NCI-H1930 (cell line): ENCODE measurements around the gene TSHB.
"Not testable (repeated sequence)": the region's sequence is repeated elsewhere in the genome, so short reads cannot be mapped to it uniquely, and the experiment has no call there.

ENCODE experiments used
- DNase-seq, 2 experiments: peaks; one replicate each; lab custom pipeline; 2025; lab: John Stamatoyannopoulos, UW

TSHB gene

DNA sequence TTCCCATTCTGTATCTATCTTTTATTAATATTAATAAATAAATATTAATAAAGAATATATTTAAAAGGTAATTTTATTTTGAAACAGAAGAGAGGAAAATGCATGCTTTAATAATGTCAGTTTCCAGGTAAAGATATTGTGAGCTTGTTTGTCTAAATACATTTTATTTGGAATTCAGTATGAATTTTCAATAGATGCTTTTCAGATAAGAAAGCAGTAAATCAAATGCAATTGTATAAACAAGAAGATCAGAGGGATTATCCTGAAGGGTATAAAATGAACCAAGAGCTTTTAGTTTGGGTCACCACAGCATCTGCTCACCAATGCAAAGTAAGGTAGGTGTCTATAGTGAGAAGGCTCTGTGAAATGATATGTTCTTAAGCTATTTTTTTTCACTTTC lies at the start of gene TSHB:
Gene TSHB, plus strand, starts transcription at position 301 of the 400 bp plus-strand sequence. CDS start 3,537 bp downstream, outside the sequence.
- DNase-seq, result no peak

DNA sequence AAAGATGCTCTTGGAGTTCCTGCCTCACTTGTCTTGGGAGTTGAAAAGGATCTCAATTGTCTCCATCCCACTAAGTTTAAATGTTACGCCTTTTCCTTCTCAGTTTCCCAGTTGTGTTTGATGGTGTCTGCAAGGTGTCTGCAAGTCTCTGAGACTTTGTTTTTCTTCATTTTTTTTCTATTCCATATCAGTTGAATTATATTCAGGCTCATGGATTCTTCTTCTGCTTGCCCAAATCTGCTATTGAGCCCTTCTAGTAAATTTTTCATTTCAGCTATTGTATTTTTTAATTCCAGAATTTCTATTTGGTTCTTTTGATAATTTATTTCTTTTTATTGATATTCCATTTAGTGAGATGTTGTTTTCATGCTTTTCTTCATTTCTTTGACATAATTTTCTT lies 47.4 kb upstream of the TSHB start:
- DNase-seq, result no peak

DNA sequence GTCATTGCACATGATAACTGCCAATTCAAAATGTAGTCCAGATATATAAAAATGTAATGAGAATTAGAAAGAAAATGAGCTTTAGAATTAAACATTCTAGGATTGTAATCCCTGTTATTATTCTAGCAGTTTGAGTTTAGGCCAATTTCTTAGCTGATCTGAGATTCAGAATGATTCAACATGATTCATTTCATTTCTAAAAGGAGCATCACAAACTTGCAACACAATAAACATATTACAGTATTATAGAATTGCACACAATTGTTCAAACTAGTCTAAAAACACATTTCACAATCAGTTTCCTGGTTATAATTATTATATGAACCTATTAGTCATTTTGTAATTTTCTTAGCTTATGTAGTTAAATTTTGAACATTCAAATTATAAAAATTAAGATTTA lies 43.3 kb upstream of the TSHB start:
- DNase-seq, result no peak

DNA sequence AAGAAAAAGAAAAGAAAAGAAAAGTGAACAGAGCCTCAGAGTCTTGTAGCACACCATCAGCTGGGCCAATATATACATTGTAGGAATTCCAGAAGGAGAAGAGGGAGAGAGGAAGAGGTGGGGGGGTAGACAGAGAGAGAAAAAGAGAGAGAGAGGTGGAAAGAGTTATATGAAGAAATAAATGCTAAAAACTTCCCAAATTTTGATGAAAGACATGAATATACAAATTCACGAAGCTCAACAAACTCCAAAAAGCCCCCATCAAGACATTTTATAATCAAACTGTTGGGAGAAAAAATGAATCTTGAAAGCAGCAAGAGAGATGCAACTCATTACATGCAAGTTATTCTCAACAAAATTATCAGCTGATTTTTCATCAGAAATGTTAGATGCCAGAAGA lies 41.5 kb upstream of the TSHB start:
- no peak for DNase-seq

DNA sequence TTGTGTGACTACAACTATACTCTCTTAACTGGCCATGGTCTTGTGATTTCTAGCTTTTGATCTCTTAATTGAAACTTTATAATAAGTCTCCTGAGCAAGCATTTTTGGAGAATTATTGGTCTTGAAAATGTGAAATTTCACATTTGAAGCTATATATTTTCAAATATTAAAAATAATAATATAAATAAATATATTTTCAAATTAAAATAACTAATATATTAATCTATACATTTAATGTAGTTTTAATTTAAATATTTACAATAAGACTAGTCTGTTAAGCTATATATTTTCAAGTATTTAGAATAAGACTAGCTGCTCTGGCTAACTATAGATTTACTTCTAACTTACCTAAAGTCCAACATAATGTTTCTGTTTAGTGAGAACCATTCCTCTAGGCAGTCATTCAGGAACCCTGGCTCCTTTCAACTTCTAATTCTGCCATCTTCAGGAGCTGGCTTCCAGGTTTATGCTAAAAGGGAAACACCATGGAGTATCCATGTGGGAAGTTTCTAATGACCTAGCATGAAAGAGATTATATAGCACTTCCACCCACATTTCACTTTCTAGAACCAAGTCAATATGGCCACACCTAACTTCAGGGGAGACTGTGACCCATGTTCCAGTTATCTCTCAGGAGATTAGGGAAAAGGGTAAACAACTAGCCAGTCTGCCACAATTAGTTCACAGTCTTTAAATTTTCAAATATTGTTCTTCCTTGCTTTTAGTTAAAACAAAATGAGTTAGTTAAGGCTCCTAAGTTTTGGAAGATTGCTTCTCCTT lies 31.9 kb upstream of the TSHB start:
- no peak for DNase-seq

DNA sequence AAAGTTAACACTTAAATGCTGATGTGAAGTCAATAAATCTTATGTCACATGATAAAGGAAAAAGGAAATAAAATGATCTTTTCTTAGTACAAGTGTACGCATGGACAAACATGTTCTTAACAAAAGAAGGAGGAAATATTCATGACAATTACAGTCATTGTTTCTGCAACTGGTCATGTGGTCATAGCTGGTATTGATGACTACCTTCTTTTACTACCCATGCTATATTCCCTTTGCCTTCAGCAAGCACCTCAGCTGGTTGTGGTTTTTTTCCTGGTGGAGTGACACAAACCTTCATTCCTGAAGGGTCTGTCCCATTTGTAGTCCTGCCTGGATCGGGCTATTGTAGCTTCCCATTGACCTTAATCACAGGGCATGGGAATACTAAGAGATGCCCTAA lies 23.4 kb upstream of the TSHB start:
- no peak for DNase-seq

DNA sequence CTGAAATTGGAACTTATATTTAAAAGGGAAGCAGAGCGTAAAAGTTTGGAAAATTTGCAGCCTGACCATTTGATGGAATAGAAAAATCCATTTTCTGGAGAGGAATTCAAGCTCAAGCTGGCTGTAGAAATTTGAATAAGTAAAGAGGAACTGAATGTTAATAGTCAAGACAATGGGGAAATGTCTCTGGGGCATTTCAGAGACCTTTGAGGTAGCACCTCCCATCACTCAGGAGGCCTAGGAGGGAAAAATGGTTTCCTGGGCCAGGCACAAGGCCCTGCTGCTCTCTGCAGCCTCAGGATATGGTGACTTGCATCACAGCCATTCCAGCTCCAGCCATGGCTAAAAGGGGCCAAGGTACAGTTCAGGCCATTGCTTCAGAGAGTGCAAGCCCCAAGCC lies 17.6 kb upstream of the TSHB start:
- DNase-seq, result no peak

DNA sequence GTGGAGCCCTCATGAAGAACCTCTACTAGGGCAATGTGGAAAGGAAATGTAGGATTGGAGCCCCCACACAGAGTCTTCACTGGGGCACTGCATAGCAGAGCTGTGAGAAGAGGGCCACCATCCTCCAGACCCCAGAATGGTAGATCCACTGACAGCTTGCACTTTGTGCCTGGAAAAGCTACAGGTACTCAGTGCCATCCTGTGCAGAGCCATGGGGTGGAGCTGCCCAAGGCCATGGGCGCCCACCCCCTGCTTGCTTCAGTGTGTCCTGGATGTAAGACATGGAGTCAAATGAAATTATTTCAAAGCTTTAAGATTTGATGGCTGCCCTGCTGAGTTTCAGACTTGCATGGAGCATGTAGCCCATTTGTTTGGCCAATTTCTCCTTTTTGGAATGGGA lies 17.2 kb upstream of the TSHB start:
- DNase-seq, result no peak

DNA sequence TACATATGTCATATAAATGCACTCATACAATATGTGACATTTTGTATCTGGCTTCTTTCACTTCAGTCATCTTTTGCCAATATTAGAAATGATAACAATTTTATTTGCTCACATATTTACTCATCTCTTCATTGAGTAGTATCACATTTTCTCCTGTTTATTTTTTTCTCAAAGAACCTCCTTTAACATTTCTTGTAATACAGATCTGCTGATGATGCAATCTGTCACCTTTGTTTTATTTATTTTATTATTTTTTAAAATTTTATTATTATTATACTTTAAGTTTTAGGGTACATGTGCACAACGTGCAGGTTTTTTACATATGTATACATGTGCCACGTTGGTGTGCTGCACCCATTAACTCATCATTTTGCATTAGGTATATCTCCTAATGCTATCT lies 15.8 kb upstream of the TSHB start:
- DNase-seq, result no peak

DNA sequence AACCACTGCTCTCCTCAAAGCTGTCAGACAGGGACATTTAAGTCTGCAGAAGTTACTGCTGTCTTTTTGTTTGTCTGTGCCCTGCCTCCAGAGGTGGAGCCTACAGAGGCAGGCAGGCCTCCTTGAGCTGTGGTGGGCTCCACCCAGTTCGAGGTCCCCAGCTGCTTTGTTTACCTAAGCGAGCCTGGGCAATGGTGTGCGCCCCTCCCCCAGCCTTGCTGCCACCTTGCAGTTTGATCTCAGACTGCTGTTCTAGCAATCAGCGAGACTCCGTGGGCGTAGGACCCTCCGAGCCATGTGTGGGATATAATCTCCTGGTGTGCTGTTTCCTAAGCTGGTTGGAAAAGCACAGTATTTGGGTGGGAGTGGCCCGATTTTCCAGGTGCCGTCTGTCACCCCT lies 10.1 kb upstream of the TSHB start:
- not testable (repeated sequence) for DNase-seq

DNA sequence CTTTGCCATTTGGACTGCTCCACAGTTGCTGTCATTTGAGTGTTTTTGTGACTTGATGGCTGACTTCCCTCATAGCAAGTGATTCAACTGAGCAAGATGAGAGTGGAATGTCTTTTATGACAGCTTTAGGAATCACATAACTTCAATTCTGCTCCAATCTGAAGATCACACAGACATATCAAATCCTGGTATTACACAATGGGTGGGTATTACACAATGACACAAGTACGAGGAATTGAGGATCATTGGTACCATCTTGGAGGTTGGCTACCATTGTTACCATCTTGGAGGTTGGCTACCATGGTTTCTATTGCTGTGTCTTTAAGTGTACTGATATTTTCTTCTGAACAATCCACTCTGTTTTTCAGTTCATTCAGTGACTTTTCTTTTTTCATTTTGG lies 8.5 kb upstream of the TSHB start:
- DNase-seq, result no peak

DNA sequence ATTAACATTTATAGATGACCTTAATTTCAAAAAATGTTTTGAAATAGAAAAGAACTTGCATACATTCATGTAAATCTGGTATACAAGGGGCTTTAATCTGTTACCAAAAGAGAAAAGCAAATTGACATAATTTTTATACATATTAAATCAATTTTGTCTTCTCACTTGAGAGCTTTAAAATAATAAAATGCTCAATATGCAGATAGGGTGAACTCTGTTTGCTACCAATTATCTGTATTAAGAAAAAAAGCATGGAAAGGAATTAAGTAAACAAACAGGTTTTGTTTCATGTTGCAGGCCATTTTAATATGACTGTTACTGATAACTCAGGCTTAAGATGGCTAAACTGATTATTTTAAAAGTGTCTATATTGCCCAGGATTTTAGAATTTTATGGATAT lies 6.0 kb upstream of the TSHB start:
- no peak for DNase-seq

DNA sequence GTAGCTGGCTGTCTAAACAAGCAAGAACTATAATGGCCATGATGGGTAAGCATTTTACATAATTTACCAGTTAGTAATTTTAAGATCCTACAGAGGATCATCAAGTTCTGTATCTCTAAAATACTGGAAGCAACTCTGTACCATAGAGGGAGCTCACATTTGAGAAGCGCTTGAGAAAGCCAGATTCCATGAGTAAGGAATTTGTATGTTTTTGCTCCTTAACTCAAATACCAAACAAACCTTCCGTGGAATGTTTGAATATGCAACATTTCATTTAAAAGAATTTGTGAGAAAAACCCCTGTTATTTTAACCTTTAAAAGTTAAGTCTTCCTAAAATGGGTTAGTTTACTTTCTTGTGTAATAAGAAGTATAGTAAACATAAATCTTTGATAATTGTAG lies 2.0 kb downstream of the TSHB start:
- DNase-seq, result no peak

DNA sequence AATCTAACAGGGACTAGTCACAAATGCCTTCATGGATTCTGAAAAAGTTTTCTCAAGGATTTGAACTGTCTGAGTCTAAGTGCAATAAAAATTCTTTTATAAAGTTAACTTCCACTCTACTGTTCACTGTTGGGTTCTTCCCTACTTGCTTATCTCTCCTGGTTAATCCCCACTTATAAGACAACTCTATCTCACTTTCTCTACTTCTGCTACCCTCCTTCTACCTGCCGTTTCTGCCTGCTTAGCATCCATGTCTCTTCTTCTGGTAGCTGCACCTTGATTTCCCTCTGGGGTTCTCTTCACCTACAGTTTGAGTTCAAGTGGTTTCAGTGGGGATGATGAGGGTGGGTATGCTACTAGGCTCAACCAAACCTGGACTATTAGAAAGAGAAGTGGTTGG lies 6.0 kb downstream of the TSHB start:
- no peak for DNase-seq

DNA sequence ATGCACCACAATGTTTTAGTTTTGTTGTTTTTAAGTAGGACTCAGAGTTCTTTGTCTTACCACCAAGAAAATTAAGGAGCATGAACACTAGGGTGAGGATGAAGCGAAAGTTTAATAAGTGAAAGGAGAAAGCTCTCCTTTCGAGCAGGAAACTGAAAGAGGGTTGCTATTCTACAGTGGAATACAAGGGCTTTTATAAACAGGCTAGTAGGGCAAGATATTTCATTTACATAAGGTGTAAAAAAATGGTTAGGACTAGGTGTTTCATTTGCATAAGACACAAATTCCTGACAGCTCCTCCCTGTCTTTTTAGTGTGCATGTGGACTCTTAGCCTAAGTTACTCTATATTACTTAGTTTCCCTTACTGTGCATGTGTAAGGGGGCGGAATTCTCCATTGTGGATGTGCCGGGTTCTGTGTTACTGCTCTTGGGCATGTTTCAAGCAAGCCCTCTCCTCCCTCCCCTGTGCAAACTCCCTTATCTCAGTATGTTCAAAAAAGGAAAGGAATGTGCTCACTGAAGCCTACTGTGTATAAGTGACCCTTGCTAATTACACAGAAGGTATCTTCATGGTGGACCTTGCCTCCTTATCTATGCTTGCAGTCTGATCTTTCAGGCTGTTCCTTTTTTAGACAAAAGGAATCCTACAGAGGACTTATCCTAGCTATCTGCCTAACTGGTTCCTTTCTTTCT lies 7.3 kb downstream of the TSHB start:
- DNase-seq, result no peak

DNA sequence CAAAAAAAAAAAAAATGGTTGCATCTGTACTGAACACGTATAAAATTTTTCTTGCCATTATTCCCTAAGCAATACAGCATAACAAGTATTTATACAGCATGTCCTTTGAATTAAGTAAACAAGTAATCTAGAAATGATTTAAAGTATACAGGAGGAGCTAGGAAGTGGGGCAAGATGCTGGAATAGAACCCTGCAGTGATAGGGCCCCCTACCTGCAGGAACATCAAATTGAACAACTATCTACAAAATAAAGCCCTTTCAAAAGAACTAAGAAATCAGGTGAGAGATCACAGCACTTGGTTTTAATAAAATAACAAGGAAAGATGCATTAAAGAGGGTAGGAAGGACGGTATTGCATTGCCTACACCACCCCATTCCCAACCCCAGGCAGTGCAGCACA lies 10.9 kb downstream of the TSHB start:
- DNase-seq, result no peak

DNA sequence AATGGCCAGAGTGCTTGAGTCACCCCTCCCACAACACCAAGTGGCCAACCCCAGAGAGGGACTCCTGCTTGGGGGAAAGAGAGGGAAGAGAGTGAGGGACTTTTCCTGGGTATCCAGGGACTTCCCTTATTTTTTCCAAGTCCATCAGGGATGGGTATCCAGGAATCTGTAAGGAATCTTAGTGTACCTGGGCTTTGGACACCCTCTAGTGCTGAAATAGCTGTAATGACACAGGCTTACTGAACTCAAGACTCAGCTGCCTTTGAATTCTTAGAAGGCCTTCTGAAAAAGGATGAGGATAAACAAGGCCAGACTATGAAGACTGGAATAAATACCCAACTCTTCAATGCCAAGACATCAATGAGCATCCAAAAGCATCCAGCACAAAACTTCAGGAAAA lies 12.0 kb downstream of the TSHB start:
- DNase-seq, result no peak

DNA sequence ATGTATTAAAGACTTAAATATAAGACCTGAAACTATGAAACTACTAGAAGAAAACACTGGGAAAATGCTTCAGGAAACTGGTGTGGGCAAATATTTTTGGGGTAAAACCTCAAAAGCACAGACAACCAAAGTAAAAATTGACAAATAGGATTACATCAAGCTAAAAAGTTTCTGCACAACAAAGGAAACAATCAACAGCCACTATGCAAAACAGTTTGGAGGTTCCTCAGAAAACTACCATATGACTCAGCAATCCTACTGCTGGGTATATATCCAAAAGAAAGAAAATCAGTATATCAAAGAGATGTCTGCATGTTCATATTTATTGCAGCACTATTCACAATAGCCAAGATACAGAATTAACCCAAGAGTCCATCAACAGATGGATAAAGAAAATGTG lies 17.1 kb downstream of the TSHB start:
- no peak for DNase-seq

DNA sequence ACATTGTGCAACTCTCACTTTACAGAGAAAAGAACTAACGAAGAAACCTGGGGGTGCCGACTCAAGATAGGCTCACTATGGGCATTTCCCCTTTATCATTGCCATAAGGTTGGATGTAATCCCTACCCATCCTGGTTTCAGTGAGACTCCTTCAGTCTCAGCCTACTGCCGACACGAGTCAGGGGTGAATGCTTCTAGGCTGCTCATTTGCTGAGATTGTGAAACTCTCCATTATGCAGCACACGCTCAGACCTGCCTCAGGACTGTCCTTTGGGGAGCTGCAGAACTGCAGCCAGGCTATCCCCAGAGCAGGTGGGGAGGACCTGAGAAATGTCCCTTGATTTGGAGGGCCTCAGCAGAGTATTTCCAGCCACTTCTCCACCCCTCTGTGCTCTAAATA lies 22.2 kb downstream of the TSHB start:
- DNase-seq, result no peak

DNA sequence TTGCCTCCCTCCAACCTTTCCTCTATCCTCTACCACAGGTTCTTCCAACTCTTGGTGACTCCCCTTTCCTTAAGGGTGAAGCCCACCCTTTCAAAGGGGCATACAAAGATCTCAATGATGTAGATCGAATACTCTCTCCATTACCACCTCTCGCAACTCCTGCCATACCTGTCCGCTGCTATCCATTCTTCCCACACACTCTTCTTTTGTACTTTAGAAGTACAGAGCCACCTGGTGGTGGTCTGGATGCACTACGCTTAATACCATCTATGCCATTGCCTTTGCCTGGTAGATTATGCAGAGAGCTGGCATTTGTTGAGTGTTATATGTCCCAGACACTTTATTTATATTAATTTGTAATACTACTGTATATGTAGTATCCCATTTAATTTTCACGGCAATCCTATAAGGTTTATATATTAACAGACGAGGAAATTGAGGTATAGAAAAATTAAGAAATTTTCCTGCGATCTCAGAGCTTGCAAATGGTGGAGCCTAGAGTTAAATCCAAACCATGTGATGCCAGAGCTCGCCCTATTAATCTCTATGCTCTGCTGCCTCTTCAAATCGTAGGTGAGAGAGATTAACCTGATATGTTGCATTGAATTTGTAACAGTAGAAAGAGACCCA lies 22.9 kb downstream of the TSHB start:
- peak; percentile 27 to 67 for DNase-seq

DNA sequence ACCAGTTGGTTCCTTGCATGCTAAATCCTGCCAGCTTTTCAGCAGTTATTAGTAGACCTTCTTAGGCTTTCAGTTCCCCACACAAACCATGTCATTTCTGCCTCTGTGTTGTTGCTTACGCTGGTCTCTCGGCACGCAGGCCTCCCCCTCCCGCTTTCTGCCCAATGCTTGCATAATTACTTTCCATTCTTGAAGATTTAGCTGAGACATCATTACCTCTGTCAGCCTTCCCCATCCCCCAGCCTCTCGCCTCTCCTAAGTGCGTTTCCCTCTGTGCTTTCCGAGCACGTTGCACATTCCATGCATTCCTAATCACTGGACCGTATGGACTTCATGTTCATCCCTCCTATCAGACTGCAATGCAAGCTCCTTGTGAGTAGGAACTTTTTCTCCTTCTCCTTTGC lies 26.8 kb downstream of the TSHB start:
- DNase-seq, result no peak

DNA sequence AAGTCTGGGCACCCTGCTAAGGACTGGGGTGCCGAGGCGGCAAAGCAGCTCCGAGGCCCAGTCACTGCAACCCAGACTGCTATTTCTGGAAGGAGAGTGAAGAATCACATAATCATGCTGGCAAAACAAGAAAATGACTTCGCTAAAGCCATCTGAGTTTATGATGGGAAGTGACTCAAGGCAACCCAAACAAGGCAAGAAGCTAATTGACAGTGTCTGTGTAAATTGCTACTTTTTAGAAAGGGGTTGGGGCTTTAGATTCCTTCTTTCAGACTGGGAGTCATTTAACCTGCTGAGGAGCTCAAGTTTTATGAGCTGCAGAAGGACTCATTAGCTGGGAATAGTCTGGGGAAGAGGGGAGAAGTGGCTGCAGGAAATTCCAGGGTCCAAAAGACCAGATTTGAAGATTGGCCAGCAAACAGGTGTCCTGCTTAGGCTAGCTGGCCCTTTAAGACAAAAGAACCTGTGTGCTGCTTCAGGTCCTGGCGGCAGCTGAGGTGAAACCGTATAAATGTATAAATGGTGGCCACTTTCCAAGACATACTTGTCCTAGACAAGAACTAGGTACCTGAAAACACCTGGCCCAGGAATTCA lies 28.1 kb downstream of the TSHB start:
- DNase-seq, result no peak

DNA sequence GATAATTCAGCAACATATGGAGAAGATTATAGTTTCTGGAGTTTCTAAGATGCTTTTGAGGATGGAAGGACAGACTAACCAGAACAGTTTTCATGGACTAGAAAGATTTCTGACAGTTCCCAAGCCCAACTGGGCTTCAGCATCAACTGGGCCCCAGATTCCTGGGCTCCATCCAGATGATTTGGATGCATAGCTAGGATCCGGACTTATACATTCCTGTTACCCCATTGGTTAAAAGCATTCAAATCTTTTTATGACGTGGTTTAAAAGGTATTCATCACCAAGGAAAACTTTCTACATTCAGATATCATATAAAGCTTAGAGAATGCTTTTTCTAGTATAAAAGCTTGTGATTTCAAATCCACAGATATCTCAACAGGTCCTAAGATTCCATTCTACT lies 29.7 kb downstream of the TSHB start:
- DNase-seq, result no peak
